GM12878 (cell line): Measurements from ENCODE around the gene THRB. TPM values are rescaled to one million over a fixed set of nuclear protein-coding genes. Genes with fewer than 3 reads are reported as not detected.

ENCODE experiments used
- ATAC-seq: fragments of 200-7000 bp; cut with Tn5 transposase; 3 replicates; pipeline ENCODE4 v1.9.1; 2020; ENCODE audit warnings: mild to moderate bottlenecking, moderate library complexity
- BruUV-seq: library from RNA; stranded (reverse); fragments of 400-500 nt; replicated peaks from 2 replicates; lab custom pipeline; 2021; lab: Mats Ljungman, UMichigan
- CTCF ChIA-PET: fragments of 300-600 bp; sonication (Branson Sonifier 250); formaldehyde crosslinking; extraction: SDS; loops from one replicate; lab custom pipeline; 2021; ENCODE audit warnings: inconsistent platforms; lab: Yijun Ruan, JAX
- POLR2A ChIA-PET: fragments of 350-600 bp; formaldehyde crosslinking; extraction: SDS; loops from one replicate; lab custom pipeline; 2021; ENCODE audit warnings: inconsistent platforms; lab: Charles Lee
- RAD21 ChIA-PET: fragments of 300-600 bp; sonication (Branson Sonifier 250); formaldehyde crosslinking; loops from one replicate; lab custom pipeline; 2023; ENCODE audit warnings: antibody characterized with exemption; ENCODE audit not compliant: unreplicated experiment; lab: Charles Lee
- SMC1A ChIA-PET: fragments of 300-600 bp; sonication (Branson Sonifier 250); formaldehyde crosslinking; loops from one replicate; lab custom pipeline; 2023; ENCODE audit not compliant: unreplicated experiment, uncharacterized antibody; lab: Charles Lee
- DNase-seq: peaks from one replicate; pipeline ENCODE4 v3.0.0-alpha.2; 2011; ENCODE audit warnings: low read depth, low spot score
- FAIRE-seq: peaks from 3 replicates; lab custom pipeline; 2011; peaks lifted over from hg19 to GRCh38; lab: Jason Lieb, UNC
- H2AFZ ChIP-seq: 2 replicates; pipeline ENCODE4 v1.6.0; 2011; ENCODE audit warnings: low read depth, low read length, control low read depth; ENCODE audit not compliant: control insufficient read depth
- H3K27ac ChIP-seq: 2 replicates; pipeline ENCODE4 v1.5.1; 2011; ENCODE audit warnings: control low read depth; ENCODE audit not compliant: control insufficient read depth, insufficient read depth
- H3K27me3 ChIP-seq, 2 experiments: replicated peaks in 1 of 2; 2 replicates each; pipeline versions ENCODE4 v1.6.0 to v1.6.1; 2011; ENCODE audit warnings: low read length in 1 of 2; ENCODE audit not compliant: control insufficient read depth in 2 of 2, insufficient read depth in 2 of 2
- H3K36me3 ChIP-seq, 2 experiments: 2 replicates each; pipeline ENCODE4 v1.5.1; 2011; ENCODE audit warnings: low read length in 1 of 2; ENCODE audit not compliant: control insufficient read depth in 2 of 2, insufficient read depth in 2 of 2
- H3K4me1 ChIP-seq: 2 replicates; pipeline ENCODE4 v1.6.1; 2011; ENCODE audit warnings: mild to moderate bottlenecking, low read length, moderate library complexity, mixed read lengths; ENCODE audit not compliant: control insufficient read depth, insufficient read depth
- H3K4me2 ChIP-seq: 2 replicates; pipeline ENCODE4 v1.6.0; 2011; ENCODE audit warnings: control low read depth; ENCODE audit not compliant: control insufficient read depth, insufficient read depth
- H3K4me3 ChIP-seq: fragments of 200-600 bp; sonication (generic); 2 replicates; pipeline ENCODE4 v1.5.1; 2016
- H3K79me2 ChIP-seq: 2 replicates; pipeline ENCODE4 v1.6.0; 2011; ENCODE audit warnings: low read length; ENCODE audit not compliant: control insufficient read depth, insufficient read depth
- H3K9ac ChIP-seq: 2 replicates; pipeline ENCODE4 v1.8.0; 2011; ENCODE audit warnings: low read length, control low read depth, mixed read lengths; ENCODE audit not compliant: control insufficient read depth, insufficient read depth
- H3K9me3 ChIP-seq: replicated peaks from 3 replicates; pipeline ENCODE4 v1.5.1; 2011; ENCODE audit warnings: mild to moderate bottlenecking, low read length; ENCODE audit not compliant: control insufficient read depth, insufficient read depth
- H4K20me1 ChIP-seq: 2 replicates; pipeline ENCODE4 v1.6.0; 2011; ENCODE audit not compliant: control insufficient read depth, insufficient read depth
- CBX5 ChIP-seq: sonication (generic); IDR thresholded peaks from 2 replicates; pipeline ENCODE4 v1.6.1; 2016; ENCODE audit warnings: low read depth, moderate library complexity, mild to moderate bottlenecking, inconsistent platforms
- CREB1 ChIP-seq: IDR thresholded peaks from 2 replicates; pipeline ENCODE4 v1.6.1; 2012; ENCODE audit warnings: low read depth, mild to moderate bottlenecking, inconsistent platforms
- EED ChIP-seq: sonication (generic); IDR thresholded peaks from 2 replicates; pipeline ENCODE4 v1.6.1; 2016; ENCODE audit warnings: antibody characterized with exemption, low read depth
- GATAD2B ChIP-seq: fragments of 450-650 bp; conservative IDR thresholded peaks from 2 replicates; pipeline ENCODE4 v1.6.1; 2017; ENCODE audit warnings: low read depth, mild to moderate bottlenecking, moderate library complexity
- PAX5 ChIP-seq: IDR thresholded peaks from 2 replicates; pipeline ENCODE4 v1.6.1; 2011; ENCODE audit warnings: low read depth, low read length, borderline replicate concordance
- POLR2AphosphoS2 ChIP-seq: IDR thresholded peaks from 2 replicates; pipeline ENCODE4 v1.6.1; 2011; ENCODE audit warnings: low read depth, mild to moderate bottlenecking, low read length, improper control_type of control experiment, moderate library complexity
- RFX5 ChIP-seq: IDR thresholded peaks from 2 replicates; pipeline ENCODE4 v1.6.1; 2011; ENCODE audit warnings: low read depth, low read length, improper control_type of control experiment
- SMAD1 ChIP-seq: fragments of 450-650 bp; IDR thresholded peaks from 2 replicates; pipeline ENCODE4 v1.6.1; 2018; ENCODE audit warnings: mild to moderate bottlenecking, low read depth; ENCODE audit not compliant: partially characterized antibody
- WGBS: methylation state at CpG from one replicate; pipeline ENCODE4 v1.1.6; 2016; ENCODE audit warnings: low lambda C conversion rate; ENCODE audit not compliant: insufficient replicate concordance, insufficient coverage; ENCODE audit errors: missing lambda C conversion rate; 5-methylcytosine and 5-hydroxymethylcytosine counted together
- in situ Hi-C: fragments of 300-500 bp; cut with MboI; formaldehyde crosslinking; loops from 9 replicates; pipeline ENCODE4 v1.14.3; 2018; ENCODE audit warnings: mixed read lengths
- intact Hi-C: fragments of 100-400 bp; cut with micrococcal nuclease; formaldehyde crosslinking; loops from one replicate; pipeline ENCODE4 v1.14.2; 2022; ENCODE audit not compliant: unreplicated experiment
- polyA plus RNA-seq, 11 experiments: library from polyadenylated mRNA; depleted of rRNA in 4 of 11; unstranded in 6 of 11; stranded (reverse) in 5 of 11; fragments of >200 nt; fragmentation: Nextera tagmentation in 4 of 11; fragmentation: Illumina TruSeq in 1 of 11; extraction: Ambion mirVana in 4 of 11; extraction: Trizol in 1 of 11; gene quantifications; 1 replicate in 1 of 11; 2 replicates in 10 of 11; pipeline versions ENCODE4 v1.2.1 to v1.2.3, GENCODE V29; 2011 to 2016; ENCODE audit warnings: inconsistent platforms in 2 of 11, missing spikeins in 2 of 11, low read depth in 1 of 11
- total RNA-seq, 4 experiments: library from RNA; depleted of rRNA in 3 of 4; stranded (reverse); fragments of >200 nt in 3 of 4; fragmentation: Illumina TruSeq in 1 of 4; extraction: Trizol in 1 of 4; gene quantifications; 2 replicates each; pipeline versions ENCODE4 v1.2.1 to v1.2.3, GENCODE V29; 2013 to 2021
- TF ChIP-seq, protein P1 (sequence below): IDR thresholded peaks from 2 replicates; pipeline ENCODE4 v1.6.1; 2011; ENCODE audit warnings: borderline replicate concordance, low read depth, mild to moderate bottlenecking, moderate library complexity, mixed read lengths, low read length; ENCODE audit not compliant: insufficient read depth; ENCODE audit errors: extremely low read length
- TF ChIP-seq, protein P2 (sequence below): IDR thresholded peaks from 2 replicates; pipeline ENCODE4 v1.6.1; 2012; ENCODE audit warnings: low read length, inconsistent platforms
- TF ChIP-seq, protein P3 (sequence below): fragments of 450-650 bp; IDR thresholded peaks from 2 replicates; pipeline ENCODE4 v1.6.1; 2016; ENCODE audit warnings: mild to moderate bottlenecking
- TF ChIP-seq, protein P4 (sequence below): fragments of 450-650 bp; IDR thresholded peaks from 2 replicates; pipeline ENCODE4 v1.6.1; 2017; ENCODE audit warnings: mild to moderate bottlenecking

Gene THRB
- total and polyA plus RNA-seq, 10 of the 15 experiments (the other 5 are each of a cell fraction or from before 2014, with no cell fraction given) = 0.05 TPM; not detected in 9

DNA sequence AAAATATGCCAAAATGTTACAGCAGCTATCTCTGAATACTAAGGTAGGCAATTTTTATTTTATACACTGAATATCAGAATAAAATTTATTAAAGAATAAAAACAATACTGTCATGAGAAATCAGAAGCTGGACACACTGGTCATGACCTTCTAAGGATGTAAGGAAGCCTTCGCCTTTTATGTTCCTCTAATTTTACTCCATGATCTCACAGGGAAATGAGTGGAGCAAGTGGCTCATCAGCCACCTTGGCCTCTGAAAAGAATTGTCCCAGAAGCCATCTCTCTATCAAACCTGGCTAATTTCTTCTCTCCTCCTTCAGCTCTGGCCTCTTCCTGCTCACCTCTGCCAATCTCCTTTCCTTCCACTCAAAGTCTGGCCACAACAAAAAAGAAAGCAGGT lies 48.6 kb downstream of the THRB start:
- FAIRE-seq (no peak), ATAC-seq (no peak)
- BruUV-seq = no TSS peak
- in situ Hi-C loops = no loop called here
- no peak overlapping the region for H3K4me3 ChIP-seq
- no peak overlapping the region for H3K9ac ChIP-seq
- H2AFZ ChIP-seq = no peak overlapping the region
- RAD21 ChIA-PET = no interaction called here
- H3K27me3 ChIP-seq = no peaks in the 10 kb centered on the region
- H3K9me3 ChIP-seq = no peaks in the 10 kb centered on the region
- H3K36me3 ChIP-seq = no peaks in the 10 kb centered on the region
- no peak overlapping the region for H3K27ac ChIP-seq
- no peaks in the 10 kb centered on the region for H3K79me2 ChIP-seq
- no peak for TF ChIP-seq POLR2AphosphoS2
- TF ChIP-seq, protein P1, sequence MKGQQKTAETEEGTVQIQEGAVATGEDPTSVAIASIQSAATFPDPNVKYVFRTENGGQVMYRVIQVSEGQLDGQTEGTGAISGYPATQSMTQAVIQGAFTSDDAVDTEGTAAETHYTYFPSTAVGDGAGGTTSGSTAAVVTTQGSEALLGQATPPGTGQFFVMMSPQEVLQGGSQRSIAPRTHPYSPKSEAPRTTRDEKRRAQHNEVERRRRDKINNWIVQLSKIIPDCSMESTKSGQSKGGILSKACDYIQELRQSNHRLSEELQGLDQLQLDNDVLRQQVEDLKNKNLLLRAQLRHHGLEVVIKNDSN = no peak
- TF ChIP-seq PAX5 = no peak
- no peak for TF ChIP-seq GATAD2B
- no peak for TF ChIP-seq RFX5
- TF ChIP-seq CBX5 = no peak
- no peak for TF ChIP-seq SMAD1
- TF ChIP-seq, protein P2, sequence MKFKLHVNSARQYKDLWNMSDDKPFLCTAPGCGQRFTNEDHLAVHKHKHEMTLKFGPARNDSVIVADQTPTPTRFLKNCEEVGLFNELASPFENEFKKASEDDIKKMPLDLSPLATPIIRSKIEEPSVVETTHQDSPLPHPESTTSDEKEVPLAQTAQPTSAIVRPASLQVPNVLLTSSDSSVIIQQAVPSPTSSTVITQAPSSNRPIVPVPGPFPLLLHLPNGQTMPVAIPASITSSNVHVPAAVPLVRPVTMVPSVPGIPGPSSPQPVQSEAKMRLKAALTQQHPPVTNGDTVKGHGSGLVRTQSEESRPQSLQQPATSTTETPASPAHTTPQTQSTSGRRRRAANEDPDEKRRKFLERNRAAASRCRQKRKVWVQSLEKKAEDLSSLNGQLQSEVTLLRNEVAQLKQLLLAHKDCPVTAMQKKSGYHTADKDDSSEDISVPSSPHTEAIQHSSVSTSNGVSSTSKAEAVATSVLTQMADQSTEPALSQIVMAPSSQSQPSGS = no peak
- TF ChIP-seq EED = no peak
- TF ChIP-seq, protein P3, sequence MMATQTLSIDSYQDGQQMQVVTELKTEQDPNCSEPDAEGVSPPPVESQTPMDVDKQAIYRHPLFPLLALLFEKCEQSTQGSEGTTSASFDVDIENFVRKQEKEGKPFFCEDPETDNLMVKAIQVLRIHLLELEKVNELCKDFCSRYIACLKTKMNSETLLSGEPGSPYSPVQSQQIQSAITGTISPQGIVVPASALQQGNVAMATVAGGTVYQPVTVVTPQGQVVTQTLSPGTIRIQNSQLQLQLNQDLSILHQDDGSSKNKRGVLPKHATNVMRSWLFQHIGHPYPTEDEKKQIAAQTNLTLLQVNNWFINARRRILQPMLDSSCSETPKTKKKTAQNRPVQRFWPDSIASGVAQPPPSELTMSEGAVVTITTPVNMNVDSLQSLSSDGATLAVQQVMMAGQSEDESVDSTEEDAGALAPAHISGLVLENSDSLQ = no peak
- no peak for TF ChIP-seq CREB1
- TF ChIP-seq, protein P4, sequence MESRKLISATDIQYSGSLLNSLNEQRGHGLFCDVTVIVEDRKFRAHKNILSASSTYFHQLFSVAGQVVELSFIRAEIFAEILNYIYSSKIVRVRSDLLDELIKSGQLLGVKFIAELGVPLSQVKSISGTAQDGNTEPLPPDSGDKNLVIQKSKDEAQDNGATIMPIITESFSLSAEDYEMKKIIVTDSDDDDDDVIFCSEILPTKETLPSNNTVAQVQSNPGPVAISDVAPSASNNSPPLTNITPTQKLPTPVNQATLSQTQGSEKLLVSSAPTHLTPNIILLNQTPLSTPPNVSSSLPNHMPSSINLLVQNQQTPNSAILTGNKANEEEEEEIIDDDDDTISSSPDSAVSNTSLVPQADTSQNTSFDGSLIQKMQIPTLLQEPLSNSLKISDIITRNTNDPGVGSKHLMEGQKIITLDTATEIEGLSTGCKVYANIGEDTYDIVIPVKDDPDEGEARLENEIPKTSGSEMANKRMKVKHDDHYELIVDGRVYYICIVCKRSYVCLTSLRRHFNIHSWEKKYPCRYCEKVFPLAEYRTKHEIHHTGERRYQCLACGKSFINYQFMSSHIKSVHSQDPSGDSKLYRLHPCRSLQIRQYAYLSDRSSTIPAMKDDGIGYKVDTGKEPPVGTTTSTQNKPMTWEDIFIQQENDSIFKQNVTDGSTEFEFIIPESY = no peak
- TF ChIP-seq, all 136 proteins: peak for 0
- ChIA-PET SMC1A (no interaction called here), POLR2A (no interaction called here), CTCF (no interaction called here)
- 36% methylated on average over 1 of the region's 1 CpG for WGBS
- H3K4me2 ChIP-seq = no peak overlapping the region
- H3K4me1 ChIP-seq = no peaks in the 10 kb centered on the region
- DNase-seq = no peak
- intact Hi-C loops = no loop called here
- H4K20me1 ChIP-seq = no peaks in the 10 kb centered on the region
